GM12878 (cell line): ENCODE data around the gene BICC1.

ENCODE experiments used
- BHLHE40 ChIP-seq, 2 experiments: fragments of 450-650 bp in 1 of 2; IDR thresholded peaks; 2 replicates each; pipeline ENCODE4 v1.6.1; 2011 to 2017; ENCODE audit warnings: low read depth in 2 of 2, borderline replicate concordance in 1 of 2, improper control_type of control experiment in 1 of 2, low read length in 1 of 2, mild to moderate bottlenecking in 1 of 2
- CTCF ChIP-seq, 3 experiments: IDR thresholded peaks in 2 of 3; conservative IDR thresholded peaks in 1 of 3; 2 replicates each; pipeline ENCODE4 v1.5.1; 2011; ENCODE audit warnings: low read depth in 3 of 3, low read length in 3 of 3, mild to moderate bottlenecking in 3 of 3, control low read depth in 2 of 3, moderate library complexity in 2 of 3, inconsistent platforms in 1 of 3, mixed read lengths in 1 of 3; ENCODE audit not compliant: control insufficient read depth in 2 of 3, insufficient read depth in 1 of 3; ENCODE audit errors: extremely low read depth in 1 of 3
- EP300 ChIP-seq, 2 experiments: fragments of 150-350 bp in 1 of 2; IDR thresholded peaks; 2 replicates each; pipeline ENCODE4 v1.6.1; 2011 to 2012; ENCODE audit warnings: low read depth in 2 of 2, low read length in 2 of 2, borderline replicate concordance in 1 of 2, improper control_type of control experiment in 1 of 2, inconsistent platforms in 1 of 2; ENCODE audit not compliant: control insufficient read depth in 1 of 2
- ESRRA ChIP-seq: IDR thresholded peaks from 2 replicates; pipeline ENCODE4 v1.6.1; 2012; ENCODE audit warnings: mild to moderate bottlenecking, low read length, improper control_type of control experiment
- ETV6 ChIP-seq, 2 experiments: fragments of 450-650 bp in 1 of 2; IDR thresholded peaks in 1 of 2; conservative IDR thresholded peaks in 1 of 2; 2 replicates each; pipeline ENCODE4 v1.6.1; 2014; ENCODE audit warnings: antibody characterized with exemption in 1 of 2, borderline replicate concordance in 1 of 2, low read depth in 1 of 2, mild to moderate bottlenecking in 1 of 2, moderate library complexity in 1 of 2
- FOXM1 ChIP-seq: IDR thresholded peaks from 2 replicates; pipeline ENCODE4 v1.6.1; 2012; ENCODE audit warnings: low read depth, mild to moderate bottlenecking, inconsistent platforms, low read length, moderate library complexity
- IKZF1 ChIP-seq: fragments of 450-650 bp; conservative IDR thresholded peaks from 2 replicates; pipeline ENCODE4 v1.6.1; 2017; ENCODE audit warnings: antibody characterized with exemption, mild to moderate bottlenecking
- NR2C2 ChIP-seq: IDR thresholded peaks from 2 replicates; pipeline ENCODE4 v1.6.1; 2011; ENCODE audit warnings: borderline replicate concordance, low read depth; ENCODE audit not compliant: control insufficient read depth, insufficient read length
- POLR2A ChIP-seq: IDR thresholded peaks from 2 replicates; pipeline ENCODE4 v1.6.1; 2011; ENCODE audit warnings: low read depth, mild to moderate bottlenecking, low read length
- POLR2AphosphoS5 ChIP-seq: IDR thresholded peaks from 2 replicates; pipeline ENCODE4 v1.6.1; 2011; ENCODE audit warnings: mild to moderate bottlenecking, low read length, inconsistent platforms
- SIN3A ChIP-seq: IDR thresholded peaks from 2 replicates; pipeline ENCODE4 v1.6.1; 2012; ENCODE audit warnings: low read depth, low read length, improper control_type of control experiment
- STAT1 ChIP-seq: fragments of 450-650 bp; conservative IDR thresholded peaks from 2 replicates; pipeline ENCODE4 v1.6.1; 2014; ENCODE audit warnings: antibody characterized with exemption, mild to moderate bottlenecking
- YY1 ChIP-seq: IDR thresholded peaks from 2 replicates; pipeline ENCODE4 v1.6.1; 2011; ENCODE audit warnings: low read depth, mild to moderate bottlenecking, low read length
- ZBTB33 ChIP-seq: fragments of 450-650 bp; IDR thresholded peaks from 2 replicates; pipeline ENCODE4 v1.6.1; 2017; ENCODE audit warnings: mild to moderate bottlenecking

- TF ChIP-seq CTCF (IDR thresholded peaks at IDR 0.05 in 2 of 3, conservative IDR thresholded peaks at IDR 0.05 in 1 of 3; ENCODE audit: control insufficient read depth in 2 of 3, extremely low read depth in 1 of 3, insufficient read depth in 1 of 3, low read depth in 3 of 3, low read length in 3 of 3), result no peak
- no peak for TF ChIP-seq NR2C2
- no peak for TF ChIP-seq STAT1
- TF ChIP-seq BHLHE40 (IDR thresholded peaks at IDR 0.05; ENCODE audit: borderline replicate concordance in 1 of 2, low read depth in 2 of 2, low read length in 1 of 2), result no peak
- no peak for TF ChIP-seq POLR2A
- no peak for TF ChIP-seq YY1
- no peak for TF ChIP-seq POLR2AphosphoS5
- no peak for TF ChIP-seq IKZF1
- TF ChIP-seq FOXM1, result no peak
- TF ChIP-seq SIN3A, result no peak
- no peak for TF ChIP-seq ZBTB33
- TF ChIP-seq EP300 (IDR thresholded peaks at IDR 0.05; ENCODE audit: borderline replicate concordance in 1 of 2, control insufficient read depth in 1 of 2, low read depth in 2 of 2, low read length in 2 of 2), result no peak
- TF ChIP-seq ETV6 (conservative IDR thresholded peaks at IDR 0.05 in 1 of 2, IDR thresholded peaks at IDR 0.05 in 1 of 2; ENCODE audit: borderline replicate concordance in 1 of 2, low read depth in 1 of 2), result no peak
- no peak for TF ChIP-seq ESRRA
Measured at GRCh38 chr10:58661902-58662301, 149.2 kb downstream of the BICC1 start.
